Naive B cell (primary cell): ENCODE measurements around the gene ADNP2. TPM values are rescaled to one million over a fixed set of nuclear protein-coding genes. Genes with fewer than 3 reads are reported as not detected.

ENCODE experiments used
- ATAC-seq, 2 donors: fragments of 150-1000 bp; cut with Tn5 transposase; 2 replicates each; pipeline ENCODE4 v1.10.0; 2021; ENCODE audit warnings: low read depth in 2 of 2, mild to moderate bottlenecking in 2 of 2, moderate library complexity in 2 of 2
- DNase-seq: peaks from one replicate; pipeline ENCODE4 v3.0.0; 2022
- H3K27ac Mint-ChIP-seq, 6 donors: one replicate each; pipeline ENCODE4 v1.8.0; 2020 to 2022; ENCODE audit warnings: mild to moderate bottlenecking in 6 of 6, mixed read lengths in 6 of 6, moderate library complexity in 5 of 6, inconsistent platforms in 2 of 6
- H3K27me3 Mint-ChIP-seq, 3 donors: one replicate each; pipeline ENCODE4 v1.8.0; 2021 to 2022; ENCODE audit warnings: mixed read lengths in 3 of 3, mild to moderate bottlenecking in 1 of 3
- H3K36me3 Mint-ChIP-seq, 2 donors: one replicate each; pipeline ENCODE4 v1.8.0; 2020 to 2022; ENCODE audit warnings: mixed read lengths in 2 of 2, inconsistent platforms in 1 of 2, mild to moderate bottlenecking in 1 of 2
- H3K4me1 Mint-ChIP-seq, 3 donors: one replicate each; pipeline ENCODE4 v1.8.0; 2020 to 2022; ENCODE audit warnings: mixed read lengths in 3 of 3, inconsistent platforms in 1 of 3, mild to moderate bottlenecking in 1 of 3, moderate library complexity in 1 of 3
- H3K4me3 Mint-ChIP-seq, 8 donors: one replicate each; pipeline ENCODE4 v1.8.0; 2020 to 2022; ENCODE audit warnings: mild to moderate bottlenecking in 8 of 8, mixed read lengths in 8 of 8, moderate library complexity in 8 of 8, inconsistent platforms in 2 of 8
- H3K9me3 Mint-ChIP-seq, 7 donors: one replicate each; pipeline ENCODE4 v1.8.0; 2020 to 2022; ENCODE audit warnings: mixed read lengths in 7 of 7, mild to moderate bottlenecking in 5 of 7, inconsistent platforms in 2 of 7, moderate library complexity in 1 of 7
- polyA plus RNA-seq, 6 donors: library from polyadenylated mRNA; unstranded; fragments of 300-500 nt; fragmentation: Illumina TruSeq; gene quantifications; one replicate each; pipeline ENCODE4 v1.2.3, GENCODE V29; 2021; ENCODE audit warnings: low read depth in 6 of 6

The ADNP2 gene
- polyA plus RNA-seq, 6 donors from 2014 or later, result 4.2 to 7.1 (median 5.1) TPM

DNA sequence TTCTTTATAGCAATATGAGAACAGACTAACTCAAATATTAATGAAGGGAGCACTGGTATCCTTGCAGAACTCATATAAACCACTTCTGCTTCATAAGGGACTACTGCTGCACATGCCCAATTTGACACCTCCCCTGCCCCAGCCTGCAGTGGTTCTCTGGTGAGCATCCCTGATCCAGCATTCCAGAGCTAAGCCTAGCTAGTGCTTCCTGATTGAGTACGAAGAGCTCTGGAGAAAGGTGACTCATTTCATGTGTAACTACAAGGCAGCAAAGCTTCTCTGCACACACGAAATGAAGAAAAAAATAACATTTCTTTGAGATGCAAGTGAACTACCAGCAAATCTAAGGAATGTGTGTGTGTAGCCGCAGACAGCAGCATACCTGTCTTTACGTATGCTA is 22.8 kb upstream of the ADNP2 start:
- Mint-ChIP-seq H3K27me3 (peaks cover 6 to 10% (median 9%) of the 10 kb centered on the region in 3 donors), H3K36me3 (peaks cover 15 to 36% of the 10 kb centered on the region in 2 donors), H3K27ac (peak overlapping the region in 1 of 6 donors; percentile 5), H3K4me1 (no peaks in the 10 kb centered on the region), H3K9me3 (peaks cover 13 to 60% (median 40%) of the 10 kb centered on the region in 7 donors), H3K4me3 (no peak overlapping the region)
- DNase-seq (no peak), ATAC-seq (no peak)

DNA sequence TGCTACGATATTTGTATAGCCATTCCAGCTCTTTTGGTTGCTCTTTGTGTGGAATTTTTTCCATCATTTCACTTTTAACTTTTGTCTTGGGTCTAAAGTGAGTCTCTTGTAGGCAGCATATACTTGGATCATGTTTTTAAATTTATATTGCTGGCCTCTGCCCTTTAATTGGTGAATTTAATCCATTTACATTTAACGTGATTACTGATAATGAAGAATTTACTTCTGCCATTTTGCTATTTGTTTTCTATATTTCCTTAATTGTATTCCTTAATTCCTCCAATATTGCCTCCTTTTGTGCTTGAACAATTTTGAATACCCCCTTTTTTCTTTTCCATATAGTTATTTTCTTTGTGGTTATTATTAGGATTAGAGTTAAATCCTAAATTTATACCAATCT is 21.0 kb upstream of the ADNP2 start:
- Mint-ChIP-seq H3K36me3 (peaks cover 15 to 36% of the 10 kb centered on the region in 2 donors), H3K27me3 (peaks cover 6 to 14% (median 7%) of the 10 kb centered on the region in 3 donors), H3K9me3 (peaks cover 13 to 69% (median 41%) of the 10 kb centered on the region in 7 donors), H3K27ac (no peak overlapping the region), H3K4me3 (no peak overlapping the region), H3K4me1 (no peaks in the 10 kb centered on the region)
- DNase-seq, result no peak
- ATAC-seq, result no peak

DNA sequence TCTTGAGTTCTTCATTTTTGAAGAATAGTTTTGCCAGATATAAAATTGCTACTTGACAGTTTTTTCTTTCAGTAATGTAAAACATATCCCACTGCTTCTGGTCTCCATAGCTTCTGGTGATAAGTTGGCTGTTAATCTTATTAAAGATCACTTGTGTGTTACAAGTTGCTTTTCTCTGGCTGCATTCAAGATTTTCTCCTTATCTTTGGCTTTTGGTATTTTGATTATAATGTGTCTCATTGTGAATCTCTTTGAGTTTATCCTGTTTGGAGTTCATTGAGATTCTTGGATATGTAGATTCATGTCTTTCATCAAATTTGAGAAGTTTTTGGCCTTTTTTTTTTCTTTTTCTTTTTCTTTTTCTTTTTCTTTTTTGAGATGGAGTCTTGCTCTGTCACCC is 20.2 kb upstream of the ADNP2 start:
- H3K27me3 Mint-ChIP-seq, result peaks cover 6 to 14% (median 7%) of the 10 kb centered on the region in 3 donors
- H3K4me1 Mint-ChIP-seq, result no peaks in the 10 kb centered on the region
- no peak for DNase-seq
- peaks cover 13 to 71% (median 44%) of the 10 kb centered on the region in 7 donors for H3K9me3 Mint-ChIP-seq
- no peak overlapping the region for H3K27ac Mint-ChIP-seq
- no peak overlapping the region for H3K4me3 Mint-ChIP-seq
- ATAC-seq, result no peak
- H3K36me3 Mint-ChIP-seq, result peaks cover 15 to 36% of the 10 kb centered on the region in 2 donors

DNA sequence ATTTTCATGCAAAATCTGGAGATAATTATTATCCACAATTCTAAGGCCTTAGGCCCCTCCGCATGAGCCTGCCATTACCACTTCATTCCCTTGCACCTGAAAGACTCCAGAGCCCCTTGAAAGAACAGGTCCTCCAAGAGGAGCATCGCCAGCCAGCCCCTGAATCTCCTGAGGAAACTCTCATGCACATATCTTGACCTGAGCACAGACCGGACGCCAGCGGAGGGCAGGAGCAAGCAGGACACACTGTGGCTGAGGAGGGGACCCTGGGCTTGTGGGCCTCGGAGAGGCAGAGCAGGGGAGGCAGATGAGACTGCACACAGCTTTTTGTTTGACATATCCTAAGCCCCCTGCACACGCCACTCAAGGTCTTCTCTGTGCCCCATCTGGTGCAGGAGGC is 13.6 kb upstream of the ADNP2 start:
- no peaks in the 10 kb centered on the region for H3K4me1 Mint-ChIP-seq
- H3K27ac Mint-ChIP-seq, result no peak overlapping the region
- ATAC-seq (no peak), DNase-seq (no peak)
- H3K4me3 Mint-ChIP-seq, result no peak overlapping the region
- peaks cover 0 to 22% (median 9%) of the 10 kb centered on the region in 7 donors for H3K9me3 Mint-ChIP-seq
- H3K27me3 Mint-ChIP-seq, result peaks cover 0 to 22% (median 12%) of the 10 kb centered on the region in 3 donors
- peaks cover 0 to 8% of the 10 kb centered on the region in 2 donors for H3K36me3 Mint-ChIP-seq

- H3K27ac Mint-ChIP-seq, result no peak overlapping the region
- no peaks in the 10 kb centered on the region for H3K4me1 Mint-ChIP-seq
- ATAC-seq, result no peak
- peaks cover 3 to 20% (median 9%) of the 10 kb centered on the region in 7 donors for H3K9me3 Mint-ChIP-seq
- H3K27me3 Mint-ChIP-seq, result peaks cover 0 to 15% (median 7%) of the 10 kb centered on the region in 3 donors
- no peak overlapping the region for H3K4me3 Mint-ChIP-seq
- no peak for DNase-seq
- H3K36me3 Mint-ChIP-seq, result peaks cover 0 to under 1% of the 10 kb centered on the region in 2 donors
Measured at GRCh38 chr18:80096032-80096565, 13.0 kb upstream of the ADNP2 start.

GRCh38 chr18:80097201-80097600 is 11.9 kb upstream of the ADNP2 start:
- Mint-ChIP-seq H3K36me3 (no peaks in the 10 kb centered on the region), H3K9me3 (peaks cover 7 to 21% (median 9%) of the 10 kb centered on the region in 7 donors), H3K27me3 (peaks cover 0 to 11% (median 5%) of the 10 kb centered on the region in 3 donors), H3K27ac (no peak overlapping the region), H3K4me1 (no peaks in the 10 kb centered on the region), H3K4me3 (no peak overlapping the region)
- no peak for DNase-seq
- no peak for ATAC-seq

DNA sequence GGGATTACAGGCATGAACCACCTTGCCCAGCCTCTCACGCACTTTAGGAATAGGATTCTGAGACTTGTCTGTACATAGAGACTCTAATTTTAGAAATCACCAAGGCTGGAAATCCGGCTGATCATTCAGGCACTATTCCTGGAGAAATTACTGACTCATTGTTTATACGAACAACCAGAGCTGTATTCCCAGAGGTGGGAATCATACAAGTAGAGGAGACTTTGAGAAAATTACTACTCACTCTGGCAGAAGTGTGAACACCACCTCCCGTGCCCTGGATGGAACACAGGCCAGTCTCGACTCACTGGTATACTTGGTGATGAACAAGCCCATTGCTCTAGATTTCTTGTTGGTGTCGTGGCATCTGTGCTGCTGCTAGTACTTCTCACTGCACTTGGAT is 5.8 kb upstream of the ADNP2 start:
- no peak overlapping the region for H3K4me3 Mint-ChIP-seq
- H3K36me3 Mint-ChIP-seq, result no peaks in the 10 kb centered on the region
- DNase-seq (no peak), ATAC-seq (no peak)
- H3K4me1 Mint-ChIP-seq, result peaks cover 30 to 33% (median 31%) of the 10 kb centered on the region in 3 donors
- H3K27me3 Mint-ChIP-seq, result peaks cover 0 to 7% (median 0%) of the 10 kb centered on the region in 3 donors
- no peak overlapping the region for H3K27ac Mint-ChIP-seq
- H3K9me3 Mint-ChIP-seq, result peaks cover 0 to 14% (median 9%) of the 10 kb centered on the region in 7 donors

GRCh38 chr18:80104364-80104779 is 4.7 kb upstream of the ADNP2 start:
- DNase-seq (no peak), ATAC-seq (no peak)
- Mint-ChIP-seq H3K27me3 (peaks cover 0 to 7% (median 0%) of the 10 kb centered on the region in 3 donors), H3K27ac (peak overlapping the region in 2 of 6 donors; percentile 0 to 50), H3K9me3 (peaks cover 3 to 18% (median 12%) of the 10 kb centered on the region in 7 donors), H3K4me3 (no peak overlapping the region), H3K36me3 (no peaks in the 10 kb centered on the region), H3K4me1 (peaks cover 33 to 36% (median 34%) of the 10 kb centered on the region in 3 donors)

DNA sequence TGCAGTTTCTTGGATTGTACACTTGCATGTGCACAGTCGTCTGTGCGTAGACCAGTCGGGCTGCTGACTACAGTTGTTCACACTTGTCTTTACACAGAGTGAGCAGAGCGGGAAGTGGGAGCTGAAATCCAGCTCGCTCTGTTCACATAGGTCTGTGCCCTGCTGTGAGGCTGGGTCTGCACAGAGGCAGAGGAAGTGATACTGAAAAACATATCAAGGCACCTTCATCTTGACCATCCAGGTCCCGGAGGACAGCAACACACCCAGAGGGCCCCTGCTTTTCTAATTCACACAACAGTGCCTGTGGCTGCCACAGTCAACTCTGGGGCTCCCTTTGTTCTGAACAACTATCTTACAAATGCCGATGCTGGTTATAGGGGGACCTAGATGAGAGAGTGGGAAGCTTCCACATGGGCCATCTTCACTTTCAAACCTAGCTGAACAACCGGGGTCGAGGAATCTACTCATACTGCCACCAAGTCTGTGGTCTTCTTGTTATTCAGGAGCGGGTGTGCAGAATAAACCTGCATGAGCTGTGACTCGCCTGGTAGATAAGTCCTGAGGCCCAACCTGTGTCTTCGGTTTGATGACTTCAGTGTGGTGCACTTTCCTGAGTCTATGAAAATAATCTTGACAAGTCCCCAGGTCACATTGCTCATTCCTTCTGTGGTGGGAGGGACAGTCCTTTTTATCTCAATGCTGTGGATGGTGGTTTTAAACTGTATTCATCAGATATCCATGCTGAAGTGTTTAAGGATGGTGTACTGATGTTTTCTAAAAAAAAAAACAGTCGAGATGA is 3.5 kb upstream of the ADNP2 start:
- peaks cover 40 to 46% (median 40%) of the 10 kb centered on the region in 3 donors for H3K4me1 Mint-ChIP-seq
- peaks cover 0 to 7% (median 0%) of the 10 kb centered on the region in 3 donors for H3K27me3 Mint-ChIP-seq
- ATAC-seq (peak; percentile 5 to 13), DNase-seq (peak; percentile 12)
- H3K36me3 Mint-ChIP-seq, result no peaks in the 10 kb centered on the region
- H3K9me3 Mint-ChIP-seq, result peaks cover 3 to 18% (median 12%) of the 10 kb centered on the region in 7 donors
- H3K4me3 Mint-ChIP-seq, result peak overlapping the region; percentile 4 to 80 (median 35)
- H3K27ac Mint-ChIP-seq, result peak overlapping the region in 4 of 6 donors; percentile 22 to 94 (median 65)

GRCh38 chr18:80106482-80107051 is 2.5 kb upstream of the ADNP2 start:
- peaks cover 0 to 7% (median 0%) of the 10 kb centered on the region in 3 donors for H3K27me3 Mint-ChIP-seq
- H3K4me3 Mint-ChIP-seq, result peak overlapping the region in 3 of 8 donors; percentile 12 to 80 (median 65)
- no peak for DNase-seq
- peaks cover 43 to 48% (median 43%) of the 10 kb centered on the region in 3 donors for H3K4me1 Mint-ChIP-seq
- no peak for ATAC-seq
- peak overlapping the region; percentile 1 to 94 (median 58) for H3K27ac Mint-ChIP-seq
- peaks cover 3 to 11% (median 7%) of the 10 kb centered on the region in 7 donors for H3K9me3 Mint-ChIP-seq
- no peaks in the 10 kb centered on the region for H3K36me3 Mint-ChIP-seq

- Mint-ChIP-seq H3K27me3 (peaks cover 0 to 1% (median 0%) of the 10 kb centered on the region in 3 donors), H3K4me1 (peaks cover 43 to 48% (median 43%) of the 10 kb centered on the region in 3 donors), H3K9me3 (peaks cover 0 to 5% (median 4%) of the 10 kb centered on the region in 7 donors), H3K36me3 (no peaks in the 10 kb centered on the region), H3K27ac (peak overlapping the region in 4 of 6 donors; percentile 37 to 94 (median 76)), H3K4me3 (peak overlapping the region in 6 of 8 donors; percentile 68 to 91 (median 76))
- no peak for ATAC-seq
- DNase-seq, result no peak
Measured at GRCh38 chr18:80107426-80107825, 1.6 kb upstream of the ADNP2 start.

DNA sequence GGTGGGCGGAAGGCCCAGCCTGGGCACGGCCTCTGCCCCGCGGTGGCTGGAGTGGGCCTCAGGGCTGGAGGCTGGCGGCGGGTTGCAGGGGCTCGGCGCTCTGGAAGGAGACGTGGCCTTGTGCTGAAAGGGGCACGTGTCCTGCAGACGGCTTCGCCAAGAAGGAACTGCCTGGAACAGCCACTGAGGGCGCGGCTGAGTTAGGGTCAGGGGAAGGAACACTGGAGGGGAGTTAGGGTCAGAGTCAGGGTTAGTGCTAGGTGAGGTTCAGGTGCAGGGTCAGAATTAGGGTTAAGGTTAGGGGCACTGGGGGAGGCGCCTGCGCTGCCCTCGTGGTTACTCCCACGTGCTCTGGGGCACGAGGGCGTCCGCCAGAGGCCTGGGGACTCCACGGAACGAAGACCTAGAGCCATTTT is 933 bp upstream of the ADNP2 start:
- Mint-ChIP-seq H3K27me3 (no peaks in the 10 kb centered on the region), H3K27ac (peak overlapping the region; percentile 37 to 98 (median 92)), H3K4me3 (peak overlapping the region; percentile 43 to 92 (median 80)), H3K36me3 (no peaks in the 10 kb centered on the region), H3K4me1 (peaks cover 43 to 48% (median 46%) of the 10 kb centered on the region in 3 donors), H3K9me3 (peaks cover 0 to 5% (median 4%) of the 10 kb centered on the region in 7 donors)
- ATAC-seq (no peak), DNase-seq (peak; percentile 6)

DNA sequence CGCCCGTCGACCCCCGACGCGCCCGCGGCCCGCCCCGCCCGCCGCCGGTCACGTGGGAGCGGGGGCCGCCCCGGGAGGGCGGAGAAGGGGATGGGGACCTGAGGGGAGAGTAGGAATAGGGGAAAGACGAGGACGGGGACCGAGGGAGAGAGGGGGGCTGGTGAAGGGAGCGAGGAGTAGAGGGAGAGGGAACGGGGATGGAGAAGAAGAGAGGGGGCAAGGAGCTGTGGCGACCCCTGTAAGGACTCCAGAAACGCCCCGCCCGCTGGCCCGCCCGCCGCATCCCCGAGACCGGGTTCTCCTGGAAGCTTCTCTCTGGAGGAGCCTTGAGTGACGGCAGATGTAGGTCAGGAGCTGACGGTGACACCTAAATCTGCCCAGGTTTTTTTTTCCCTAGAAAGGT is 615 bp downstream of the ADNP2 start:
- Mint-ChIP-seq H3K4me1 (peaks cover 50 to 53% (median 52%) of the 10 kb centered on the region in 3 donors), H3K9me3 (peaks cover 0 to 5% (median 4%) of the 10 kb centered on the region in 7 donors), H3K36me3 (no peaks in the 10 kb centered on the region), H3K27ac (peak overlapping the region; percentile 14 to 97 (median 93)), H3K27me3 (no peaks in the 10 kb centered on the region), H3K4me3 (peak overlapping the region; percentile 76 to 96 (median 86))
- peak in 1 of 2 donors; percentile 13 for ATAC-seq
- no peak for DNase-seq
